H9 (cell line): ENCODE data around the gene MARCHF9. TPM values are rescaled to one million over a fixed set of nuclear protein-coding genes. Genes with fewer than 3 reads are reported as not detected.

ENCODE experiments used
- DNase-seq: peaks from one replicate; pipeline ENCODE4 v3.0.0-alpha.2; 2017
- H2AFZ ChIP-seq: one replicate; pipeline ENCODE4 v1.6.1; 2013; ENCODE audit warnings: mild to moderate bottlenecking, low read length, control low read depth, moderate library complexity
- H2AK5ac ChIP-seq: 2 replicates; pipeline ENCODE4 v1.6.1; 2013; ENCODE audit warnings: low read length, control low read depth, mixed read lengths; ENCODE audit not compliant: insufficient read length
- H2BK120ac ChIP-seq: one replicate; pipeline ENCODE4 v1.6.1; 2013; ENCODE audit warnings: low read depth, mild to moderate bottlenecking, low read length, control low read depth, inconsistent platforms; ENCODE audit not compliant: poor library complexity, severe bottlenecking
- H2BK12ac ChIP-seq: 2 replicates; pipeline ENCODE4 v1.6.1; 2013; ENCODE audit warnings: low read length, control low read depth, mixed read lengths, low read depth; ENCODE audit not compliant: insufficient read length
- H2BK15ac ChIP-seq: 2 replicates; pipeline ENCODE4 v1.6.1; 2013; ENCODE audit warnings: low read depth, low read length, control low read depth
- H2BK20ac ChIP-seq: one replicate; pipeline ENCODE4 v1.6.1; 2013; ENCODE audit warnings: low read depth, mild to moderate bottlenecking, low read length, control low read depth, inconsistent platforms; ENCODE audit not compliant: poor library complexity, severe bottlenecking
- H2BK5ac ChIP-seq: 2 replicates; pipeline ENCODE4 v1.6.1; 2013; ENCODE audit warnings: low read length, control low read depth, mixed read lengths; ENCODE audit not compliant: insufficient read length
- H3K14ac ChIP-seq: 2 replicates; pipeline ENCODE4 v1.6.1; 2013; ENCODE audit warnings: low read length, control low read depth; ENCODE audit not compliant: insufficient read depth
- H3K18ac ChIP-seq: 2 replicates; pipeline ENCODE4 v1.6.1; 2013; ENCODE audit warnings: low read depth, mild to moderate bottlenecking, mixed read lengths, low read length, control low read depth; ENCODE audit not compliant: insufficient read length
- H3K23ac ChIP-seq: 2 replicates; pipeline ENCODE4 v1.6.1; 2013; ENCODE audit warnings: low read length, control low read depth, mixed read lengths, low read depth; ENCODE audit not compliant: insufficient read length
- H3K23me2 ChIP-seq: 2 replicates; pipeline ENCODE4 v1.6.1; 2013; ENCODE audit warnings: low read depth, mild to moderate bottlenecking, mixed read lengths, low read length, control low read depth; ENCODE audit not compliant: insufficient read length, poor library complexity, severe bottlenecking
- H3K27ac ChIP-seq: 2 replicates; pipeline ENCODE4 v1.5.1; 2013; ENCODE audit warnings: low read length, control low read depth, mixed read lengths, low read depth; ENCODE audit not compliant: insufficient read length
- H3K27me3 ChIP-seq: 2 replicates; pipeline ENCODE4 v1.6.1; 2013; ENCODE audit warnings: low read length, control low read depth, inconsistent platforms; ENCODE audit not compliant: insufficient read depth
- H3K4ac ChIP-seq: 2 replicates; pipeline ENCODE4 v1.6.1; 2013; ENCODE audit warnings: low read depth, mild to moderate bottlenecking, control low read depth, inconsistent platforms, low read length, moderate library complexity
- H3K4me1 ChIP-seq: 2 replicates; pipeline ENCODE4 v1.6.1; 2013; ENCODE audit warnings: low read length, control low read depth, inconsistent platforms; ENCODE audit not compliant: insufficient read depth
- H3K4me2 ChIP-seq: 2 replicates; pipeline ENCODE4 v1.6.1; 2013; ENCODE audit warnings: low read length, control low read depth, mixed read lengths; ENCODE audit not compliant: insufficient read length, insufficient read depth
- H3K56ac ChIP-seq: 2 replicates; pipeline ENCODE4 v1.6.1; 2013; ENCODE audit warnings: low read depth, mild to moderate bottlenecking, mixed read lengths, low read length, control low read depth; ENCODE audit not compliant: insufficient read length
- H3K79me1 ChIP-seq: 2 replicates; pipeline ENCODE4 v1.6.1; 2013; ENCODE audit warnings: low read depth, mild to moderate bottlenecking, moderate library complexity, low read length, control low read depth, inconsistent platforms; ENCODE audit not compliant: insufficient read depth, poor library complexity, severe bottlenecking
- H3K79me2 ChIP-seq: 2 replicates; pipeline ENCODE4 v1.6.1; 2013; ENCODE audit warnings: low read length, control low read depth, inconsistent platforms; ENCODE audit not compliant: insufficient read depth
- H3K9ac ChIP-seq: 2 replicates; pipeline ENCODE4 v1.6.1; 2013; ENCODE audit warnings: low read length, control low read depth, mixed read lengths; ENCODE audit not compliant: insufficient read length; ENCODE audit errors: extremely low read depth
- H3K9me3 ChIP-seq: one replicate; pipeline ENCODE4 v1.6.1; 2013; ENCODE audit warnings: low read depth, low read length, inconsistent platforms; ENCODE audit not compliant: control insufficient read depth
- H3T11ph ChIP-seq: one replicate; pipeline ENCODE4 v1.6.1; 2013; ENCODE audit warnings: mild to moderate bottlenecking, low read length, control low read depth, inconsistent platforms
- H4K20me1 ChIP-seq: one replicate; pipeline ENCODE4 v1.6.1; 2013; ENCODE audit not compliant: control insufficient read depth, insufficient read length, insufficient read depth
- H4K5ac ChIP-seq: 2 replicates; pipeline ENCODE4 v1.6.1; 2013; ENCODE audit warnings: low read depth, mild to moderate bottlenecking, mixed read lengths, low read length, control low read depth; ENCODE audit not compliant: insufficient read length
- H4K8ac ChIP-seq: replicated peaks from 2 replicates; pipeline ENCODE4 v1.6.1; 2013; ENCODE audit warnings: low read length, control low read depth, mixed read lengths, low read depth; ENCODE audit not compliant: insufficient read length
- H4K91ac ChIP-seq: 2 replicates; pipeline ENCODE4 v1.6.1; 2013; ENCODE audit warnings: low read depth, mild to moderate bottlenecking, moderate library complexity, mixed read lengths, low read length, control low read depth; ENCODE audit not compliant: insufficient read length
- H3K27ac Mint-ChIP-seq, 3 experiments: 2 replicates in 2 of 3; 3 replicates in 1 of 3; pipeline ENCODE4 v1.8.0; 2020 to 2021; ENCODE audit warnings: mixed read lengths in 3 of 3, mild to moderate bottlenecking in 1 of 3, moderate library complexity in 1 of 3
- H3K27me3 Mint-ChIP-seq: 2 replicates; pipeline ENCODE4 v1.8.0; 2021; ENCODE audit warnings: low read depth, mild to moderate bottlenecking, moderate library complexity, mixed read lengths
- H3K36me3 Mint-ChIP-seq, 3 experiments: 2 replicates in 2 of 3; 3 replicates in 1 of 3; pipeline ENCODE4 v1.8.0; 2020 to 2021; ENCODE audit warnings: low read depth in 3 of 3, mixed read lengths in 3 of 3; ENCODE audit not compliant: insufficient read depth in 1 of 3
- H3K4me1 Mint-ChIP-seq, 2 experiments: 2 replicates each; pipeline ENCODE4 v1.8.0; 2020; ENCODE audit warnings: mixed read lengths in 2 of 2
- H3K4me3 Mint-ChIP-seq, 2 experiments: 2 replicates in 1 of 2; 3 replicates in 1 of 2; pipeline ENCODE4 v1.8.0; 2020 to 2021; ENCODE audit warnings: mild to moderate bottlenecking in 2 of 2, mixed read lengths in 2 of 2, moderate library complexity in 1 of 2
- H3K9me3 Mint-ChIP-seq, 2 experiments: 2 replicates in 1 of 2; 3 replicates in 1 of 2; pipeline ENCODE4 v1.8.0; 2020; ENCODE audit warnings: mild to moderate bottlenecking in 2 of 2, mixed read lengths in 2 of 2, moderate library complexity in 1 of 2
- CTCF ChIP-seq: fragments of 200-600 bp; sonication (generic); conservative IDR thresholded peaks from 3 replicates; pipeline ENCODE4 v1.8.0; 2021; ENCODE audit warnings: antibody characterized with exemption, mild to moderate bottlenecking
- WGBS: extraction: QIAGEN DNeasy Blood & Tissue Kit; methylation state at CpG from one replicate; pipeline ENCODE4 v1.1.7; 2013; ENCODE audit warnings: missing lambda C conversion rate, low lambda C conversion rate, mixed read lengths; ENCODE audit not compliant: insufficient read length; ENCODE audit errors: extremely low coverage; 5-methylcytosine and 5-hydroxymethylcytosine counted together
- total RNA-seq: library from RNA; stranded (reverse); gene quantifications from 2 replicates; pipeline ENCODE4 v1.2.1, GENCODE V29; 2021

Gene MARCHF9
- total RNA-seq, 1 experiment from 2014 or later, result 20.5 TPM

- H3K4me1 ChIP-seq, result 0 out of 2 replicates have a peak, but pooled peaks cover 2% of the 10 kb centered on the region
- TF ChIP-seq CTCF, result peak; percentile 93
- H4K5ac ChIP-seq, result no peak overlapping the region
- H2AFZ ChIP-seq, result no peak overlapping the region
- H3T11ph ChIP-seq, result no peak overlapping the region
- no peak overlapping the region for H2BK5ac ChIP-seq
- no peak overlapping the region for H3K23ac ChIP-seq
- H3K4me1 Mint-ChIP-seq, result peaks cover 32 to 33% of the 10 kb centered on the region in 2 experiments
- H3K9me3 Mint-ChIP-seq, result peaks cover 0 to 2% of the 10 kb centered on the region in 2 experiments; a peak in 1 of 5 replicates
- H4K91ac ChIP-seq, result no peak overlapping the region
- no peaks in the 10 kb centered on the region for H3K79me1 ChIP-seq
- no peak overlapping the region for H3K9ac ChIP-seq
- peak overlapping the region; percentile 34 for H3K4me2 ChIP-seq
- no peaks in the 10 kb centered on the region for H3K9me3 ChIP-seq
- no peaks in the 10 kb centered on the region for H4K20me1 ChIP-seq
- no peak overlapping the region for H4K8ac ChIP-seq
- no peak overlapping the region for H2AK5ac ChIP-seq
- H3K36me3 Mint-ChIP-seq, result peaks cover 4 to 19% (median 6%) of the 10 kb centered on the region in 3 experiments; a peak in 6 of 7 replicates
- no peak overlapping the region for H2BK12ac ChIP-seq
- H2BK20ac ChIP-seq, result no peak overlapping the region
- H2BK15ac ChIP-seq, result no peak overlapping the region
- no peak overlapping the region for H3K4ac ChIP-seq
- no CpG with 5 or more reads among the region's 22 CpGs for WGBS
- no peak overlapping the region for H3K18ac ChIP-seq
- H3K56ac ChIP-seq, result no peak overlapping the region
- no peak overlapping the region for H2BK120ac ChIP-seq
- no peak overlapping the region for H3K27ac ChIP-seq
- H3K27ac Mint-ChIP-seq, result no peak overlapping the region
- H3K14ac ChIP-seq, result no peak overlapping the region
- peak; percentile 89 for DNase-seq
- peaks cover 11% of the 10 kb centered on the region for H3K27me3 ChIP-seq
- peaks cover 38% of the 10 kb centered on the region for H3K27me3 Mint-ChIP-seq
- H3K23me2 ChIP-seq, result peaks cover 9% of the 10 kb centered on the region
- peaks cover 2% of the 10 kb centered on the region; the same call in 1 of the 2 replicates for H3K79me2 ChIP-seq
- peak overlapping the region; percentile 61 to 78 for H3K4me3 Mint-ChIP-seq
These were observed 1.8 kb downstream of the MARCHF9 start for GRCh38 chr12:57756406-57757341.
